IMR-90 (cell line): Measurements from ENCODE around the gene RRP7A. TPM values are rescaled to one million over a fixed set of nuclear protein-coding genes. Genes with fewer than 3 reads are reported as not detected.

Experiments
- ATAC-seq: fragments of 200-7000 bp; cut with Tn5 transposase; 2 replicates; pipeline ENCODE4 v1.9.1; 2020; ENCODE audit warnings: low read depth, mild to moderate bottlenecking, moderate library complexity
- BruUV-seq: library from RNA; stranded (reverse); fragments of 400-500 nt; replicated peaks from 2 replicates; lab custom pipeline; 2021; lab: Mats Ljungman, UMichigan
- CTCF ChIA-PET: fragments of 300-600 bp; formaldehyde crosslinking; extraction: SDS; loops from one replicate; lab custom pipeline; 2021; ENCODE audit warnings: antibody characterized with exemption; lab: Yijun Ruan, JAX
- POLR2A ChIA-PET: fragments of 300-600 bp; sonication (Branson Sonifier 250); formaldehyde crosslinking; loops from one replicate; lab custom pipeline; 2022; ENCODE audit warnings: antibody characterized with exemption; ENCODE audit not compliant: unreplicated experiment; lab: Charles Lee
- DNase-seq: peaks from one replicate; pipeline ENCODE4 v3.0.0; 2013
- H2AFZ ChIP-seq: replicated peaks from 2 replicates; pipeline ENCODE3; 2013; ENCODE audit warnings: low read length, mild to moderate bottlenecking; ENCODE audit not compliant: poor library complexity
- H2AK5ac ChIP-seq: 2 replicates; pipeline ENCODE4 v1.6.1; 2013; ENCODE audit warnings: low read depth, low read length, inconsistent platforms
- H2AK9ac ChIP-seq: replicated peaks from 2 replicates; pipeline ENCODE3; 2013; ENCODE audit warnings: mild to moderate bottlenecking, low read depth, low read length, moderate library complexity; ENCODE audit not compliant: poor library complexity
- H2BK120ac ChIP-seq: 2 replicates; pipeline ENCODE4 v1.6.1; 2013; ENCODE audit warnings: low read depth, low read length, inconsistent platforms
- H2BK15ac ChIP-seq: 3 replicates; pipeline ENCODE4 v1.6.1; 2013; ENCODE audit warnings: low read depth, low read length, inconsistent platforms
- H2BK20ac ChIP-seq: 2 replicates; pipeline ENCODE4 v1.6.1; 2013; ENCODE audit warnings: low read depth, mild to moderate bottlenecking, inconsistent platforms, low read length, moderate library complexity
- H2BK5ac ChIP-seq: 2 replicates; pipeline ENCODE4 v1.6.1; 2013; ENCODE audit warnings: mild to moderate bottlenecking, low read depth, low read length, inconsistent platforms; ENCODE audit not compliant: poor library complexity, severe bottlenecking
- H3K14ac ChIP-seq: replicated peaks from 2 replicates; pipeline ENCODE4 v1.6.1; 2013; ENCODE audit warnings: low read depth, low read length, inconsistent platforms
- H3K18ac ChIP-seq: 2 replicates; pipeline ENCODE4 v1.6.1; 2013; ENCODE audit warnings: low read depth, low read length, control low read depth
- H3K23ac ChIP-seq: 2 replicates; pipeline ENCODE4 v1.6.1; 2013; ENCODE audit warnings: low read depth, low read length, inconsistent platforms
- H3K27ac ChIP-seq: 2 replicates; pipeline ENCODE4 v1.5.1; 2013; ENCODE audit warnings: mild to moderate bottlenecking, control low read depth, low read length; ENCODE audit not compliant: insufficient read depth
- H3K27me3 ChIP-seq: 2 replicates; pipeline ENCODE4 v1.6.1; 2013; ENCODE audit warnings: low read length; ENCODE audit not compliant: control insufficient read depth, insufficient read depth
- H3K36me3 ChIP-seq: 2 replicates; pipeline ENCODE4 v1.6.1; 2013; ENCODE audit warnings: low read length, mixed read lengths; ENCODE audit not compliant: control insufficient read depth, insufficient read depth
- H3K4ac ChIP-seq: 2 replicates; pipeline ENCODE4 v1.6.1; 2013; ENCODE audit warnings: low read depth, low read length, inconsistent platforms
- H3K4me1 ChIP-seq: 2 replicates; pipeline ENCODE4 v1.6.1; 2013; ENCODE audit warnings: low read length, mixed read lengths; ENCODE audit not compliant: control insufficient read depth, insufficient read depth
- H3K4me2 ChIP-seq: 2 replicates; pipeline ENCODE4 v1.6.1; 2013; ENCODE audit warnings: low read depth, mild to moderate bottlenecking, control low read depth, low read length, moderate library complexity
- H3K4me3 ChIP-seq: 2 replicates; pipeline ENCODE4 v1.5.1; 2013; ENCODE audit warnings: low read depth, mild to moderate bottlenecking, control low read depth, low read length, moderate library complexity; ENCODE audit not compliant: insufficient read depth
- H3K56ac ChIP-seq: 2 replicates; pipeline ENCODE4 v1.6.1; 2013; ENCODE audit warnings: low read length, inconsistent platforms; ENCODE audit not compliant: insufficient read depth; ENCODE audit errors: extremely low read depth
- H3K79me1 ChIP-seq, 2 experiments: 2 replicates each; pipeline ENCODE4 v1.6.1; 2013; ENCODE audit warnings: low read length in 2 of 2, inconsistent platforms in 1 of 2, low read depth in 1 of 2
- H3K9ac ChIP-seq: 2 replicates; pipeline ENCODE4 v1.6.1; 2013; ENCODE audit warnings: low read depth, low read length, control low read depth
- H3K9me1 ChIP-seq: 2 replicates; pipeline ENCODE4 v1.6.1; 2013; ENCODE audit warnings: low read length, inconsistent platforms; ENCODE audit not compliant: insufficient read depth
- H3K9me3 ChIP-seq: 2 replicates; pipeline ENCODE4 v1.6.1; 2013; ENCODE audit warnings: low read length; ENCODE audit not compliant: control insufficient read depth, insufficient read depth
- H4K20me1 ChIP-seq: 2 replicates; pipeline ENCODE4 v1.6.1; 2013; ENCODE audit warnings: low read length, inconsistent platforms; ENCODE audit not compliant: insufficient read depth
- H4K5ac ChIP-seq: 2 replicates; pipeline ENCODE4 v1.6.1; 2013; ENCODE audit warnings: mild to moderate bottlenecking, low read depth, low read length, control low read depth
- H4K8ac ChIP-seq, 2 experiments: 2 replicates each; pipeline ENCODE4 v1.6.1; 2013; ENCODE audit warnings: low read depth in 2 of 2, low read length in 2 of 2, control low read depth in 1 of 2, inconsistent platforms in 1 of 2
- H4K91ac ChIP-seq: 2 replicates; pipeline ENCODE4 v1.6.1; 2013; ENCODE audit warnings: low read depth, low read length, inconsistent platforms; ENCODE audit not compliant: insufficient read depth
- BHLHE40 ChIP-seq: fragments of 150-350 bp; IDR thresholded peaks from 2 replicates; pipeline ENCODE4 v1.6.1; 2016; ENCODE audit warnings: mild to moderate bottlenecking, low read depth, low read length
- CEBPB ChIP-seq: IDR thresholded peaks from 2 replicates; pipeline ENCODE4 v1.6.1; 2012; ENCODE audit warnings: low read depth, low read length, improper control_type of control experiment
- CHD1 ChIP-seq: IDR thresholded peaks from 2 replicates; pipeline ENCODE4 v1.6.1; 2012; ENCODE audit warnings: low read depth, low read length, improper control_type of control experiment
- ELK1 ChIP-seq: fragments of 150-350 bp; IDR thresholded peaks from 2 replicates; pipeline ENCODE4 v1.6.1; 2016; ENCODE audit warnings: low read depth, mild to moderate bottlenecking, low read length, moderate library complexity, borderline replicate concordance
- FOS ChIP-seq: fragments of 150-350 bp; IDR thresholded peaks from 2 replicates; pipeline ENCODE4 v1.6.1; 2016; ENCODE audit warnings: low read depth, low read length
- MAFK ChIP-seq: IDR thresholded peaks from 2 replicates; pipeline ENCODE4 v1.6.1; 2012; ENCODE audit warnings: low read depth, low read length, improper control_type of control experiment
- MAZ ChIP-seq: IDR thresholded peaks from 2 replicates; pipeline ENCODE4 v1.6.1; 2012; ENCODE audit warnings: low read depth, mild to moderate bottlenecking, low read length, improper control_type of control experiment, moderate library complexity, borderline replicate concordance
- MXI1 ChIP-seq: IDR thresholded peaks from 2 replicates; pipeline ENCODE4 v1.6.1; 2012; ENCODE audit warnings: low read depth, mild to moderate bottlenecking, low read length, moderate library complexity, borderline replicate concordance
- NFE2L2 ChIP-seq: fragments of 150-350 bp; IDR thresholded peaks from 2 replicates; pipeline ENCODE4 v1.6.1; 2016; ENCODE audit warnings: low read depth, mild to moderate bottlenecking, low read length
- POLR2A ChIP-seq: IDR thresholded peaks from 2 replicates; pipeline ENCODE4 v1.6.1; 2012; ENCODE audit warnings: mild to moderate bottlenecking, low read depth, low read length
- RAD21 ChIP-seq: IDR thresholded peaks from 2 replicates; pipeline ENCODE4 v1.6.1; 2012; ENCODE audit warnings: low read length, improper control_type of control experiment
- RCOR1 ChIP-seq: IDR thresholded peaks from 2 replicates; pipeline ENCODE4 v1.6.1; 2012; ENCODE audit warnings: mild to moderate bottlenecking, low read length, improper control_type of control experiment; ENCODE audit not compliant: insufficient replicate concordance
- RFX5 ChIP-seq: IDR thresholded peaks from 2 replicates; pipeline ENCODE4 v1.8.0; 2012; ENCODE audit warnings: low read depth, mild to moderate bottlenecking, low read length, moderate library complexity
- SMC3 ChIP-seq: fragments of 150-350 bp; IDR thresholded peaks from 2 replicates; pipeline ENCODE4 v1.6.1; 2016; ENCODE audit warnings: low read depth, mild to moderate bottlenecking, antibody characterized with exemption, low read length, moderate library complexity
- WGBS, 2 experiments: methylation state at CpG; one replicate each; pipeline versions ENCODE4 v1.1.5 to v1.1.7; 2013; ENCODE audit warnings: missing lambda C conversion rate in 2 of 2; ENCODE audit not compliant: insufficient read length in 1 of 2; ENCODE audit errors: extremely low coverage in 2 of 2; 5-methylcytosine and 5-hydroxymethylcytosine counted together
- dilution Hi-C: fragments of 300-500 bp; cut with HindIII; formaldehyde crosslinking; loops from one replicate; pipeline ENCODE4 v1.14.3; 2018; ENCODE audit warnings: low sequenced_read_pairs; ENCODE audit not compliant: unreplicated experiment
- in situ Hi-C: fragments of 300-500 bp; cut with MboI; formaldehyde crosslinking; loops from 3 replicates; pipeline ENCODE4 v1.14.3; 2019; ENCODE audit warnings: low sequenced_read_pairs, inconsistent platforms, mixed read lengths
- intact Hi-C: fragments of 100-400 bp; cut with micrococcal nuclease; formaldehyde crosslinking; loops from 2 replicates; pipeline ENCODE4 v1.10.0; 2022
- polyA plus RNA-seq, 3 experiments: library from polyadenylated mRNA; depleted of rRNA; stranded (reverse); fragments of >200 nt; gene quantifications; 2 replicates each; pipeline ENCODE4 v1.2.3, GENCODE V29; 2012; ENCODE audit warnings: low replicate concordance in 1 of 3
- total RNA-seq: library from RNA; depleted of rRNA; stranded (reverse); fragments of >200 nt; gene quantifications from 2 replicates; pipeline ENCODE4 v1.2.3, GENCODE V29; 2012
- TF ChIP-seq, protein P1 (sequence below): fragments of 150-350 bp; IDR thresholded peaks from 2 replicates; pipeline ENCODE4 v1.6.1; 2017; ENCODE audit warnings: mild to moderate bottlenecking, antibody characterized with exemption, low read length, low read depth
- TF ChIP-seq, protein P2 (sequence below): conservative IDR thresholded peaks from 2 replicates; pipeline ENCODE4 v1.5.1; 2012; ENCODE audit warnings: mild to moderate bottlenecking, low read depth, low read length, improper control_type of control experiment

RRP7A gene
- total and polyA plus RNA-seq, 2 of the 4 experiments (the other 2 are of a cell fraction), result 25.5 to 29.2 TPM

GRCh38 chr22:42528591-42529307 lies 9.2 kb upstream of the RRP7A start:
- H2AFZ ChIP-seq, result no peak overlapping the region
- no peak overlapping the region for H3K4me3 ChIP-seq
- no peak overlapping the region for H2BK120ac ChIP-seq
- H3K18ac ChIP-seq, result no peak overlapping the region
- intact Hi-C loops, result no loop called here
- no peak overlapping the region for H4K5ac ChIP-seq
- H4K8ac ChIP-seq, result no peak overlapping the region
- H3K4me2 ChIP-seq, result no peak overlapping the region
- H3K4ac ChIP-seq, result no peak overlapping the region
- no peak overlapping the region for H4K91ac ChIP-seq
- BruUV-seq, result no TSS peak
- TF ChIP-seq RCOR1 (no peak), CHD1 (no peak), RAD21 (no peak), MXI1 (no peak), ELK1 (no peak), CEBPB (no peak), RFX5 (no peak), MAFK (no peak), NFE2L2 (no peak), SMC3 (no peak), MAZ (no peak), BHLHE40 (no peak), FOS (no peak), POLR2A (no peak)
- TF ChIP-seq, protein P1, sequence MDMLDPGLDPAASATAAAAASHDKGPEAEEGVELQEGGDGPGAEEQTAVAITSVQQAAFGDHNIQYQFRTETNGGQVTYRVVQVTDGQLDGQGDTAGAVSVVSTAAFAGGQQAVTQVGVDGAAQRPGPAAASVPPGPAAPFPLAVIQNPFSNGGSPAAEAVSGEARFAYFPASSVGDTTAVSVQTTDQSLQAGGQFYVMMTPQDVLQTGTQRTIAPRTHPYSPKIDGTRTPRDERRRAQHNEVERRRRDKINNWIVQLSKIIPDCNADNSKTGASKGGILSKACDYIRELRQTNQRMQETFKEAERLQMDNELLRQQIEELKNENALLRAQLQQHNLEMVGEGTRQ, result no peak
- TF ChIP-seq, protein P2, sequence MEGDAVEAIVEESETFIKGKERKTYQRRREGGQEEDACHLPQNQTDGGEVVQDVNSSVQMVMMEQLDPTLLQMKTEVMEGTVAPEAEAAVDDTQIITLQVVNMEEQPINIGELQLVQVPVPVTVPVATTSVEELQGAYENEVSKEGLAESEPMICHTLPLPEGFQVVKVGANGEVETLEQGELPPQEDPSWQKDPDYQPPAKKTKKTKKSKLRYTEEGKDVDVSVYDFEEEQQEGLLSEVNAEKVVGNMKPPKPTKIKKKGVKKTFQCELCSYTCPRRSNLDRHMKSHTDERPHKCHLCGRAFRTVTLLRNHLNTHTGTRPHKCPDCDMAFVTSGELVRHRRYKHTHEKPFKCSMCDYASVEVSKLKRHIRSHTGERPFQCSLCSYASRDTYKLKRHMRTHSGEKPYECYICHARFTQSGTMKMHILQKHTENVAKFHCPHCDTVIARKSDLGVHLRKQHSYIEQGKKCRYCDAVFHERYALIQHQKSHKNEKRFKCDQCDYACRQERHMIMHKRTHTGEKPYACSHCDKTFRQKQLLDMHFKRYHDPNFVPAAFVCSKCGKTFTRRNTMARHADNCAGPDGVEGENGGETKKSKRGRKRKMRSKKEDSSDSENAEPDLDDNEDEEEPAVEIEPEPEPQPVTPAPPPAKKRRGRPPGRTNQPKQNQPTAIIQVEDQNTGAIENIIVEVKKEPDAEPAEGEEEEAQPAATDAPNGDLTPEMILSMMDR, result no peak
- no peak overlapping the region for H2BK15ac ChIP-seq
- no peak overlapping the region for H2BK5ac ChIP-seq
- no peak overlapping the region for H3K14ac ChIP-seq
- no peak overlapping the region for H3K56ac ChIP-seq
- H3K9me3 ChIP-seq, result no peaks in the 10 kb centered on the region
- H3K27me3 ChIP-seq, result peaks cover 8% of the 10 kb centered on the region
- no peaks in the 10 kb centered on the region for H3K36me3 ChIP-seq
- H3K9ac ChIP-seq, result no peak overlapping the region
- H2BK20ac ChIP-seq, result no peak overlapping the region
- H3K4me1 ChIP-seq, result no peaks in the 10 kb centered on the region
- no peak overlapping the region for H3K27ac ChIP-seq
- POLR2A ChIA-PET, result no interaction called here
- CTCF ChIA-PET, result no interaction called here
- in situ Hi-C loops, result no loop called here
- H2AK5ac ChIP-seq, result no peak overlapping the region
- no peaks in the 10 kb centered on the region for H3K9me1 ChIP-seq
- DNase-seq (no peak), ATAC-seq (no peak)
- H2AK9ac ChIP-seq, result no peak overlapping the region
- no peaks in the 10 kb centered on the region for H4K20me1 ChIP-seq
- dilution Hi-C loops, result no loop called here
- no peaks in the 10 kb centered on the region for H3K79me1 ChIP-seq
- WGBS, 2 experiments, result 84% methylated on average over 5 of the region's 11 CpGs; no CpG with 5 or more reads in 1 of the 2 experiments
- H3K23ac ChIP-seq, result no peak overlapping the region
